GM19043 (cell line): Measurements from ENCODE around the gene SLC35A5.

ENCODE experiments used
- ATAC-seq: cut with Tn5 transposase; IDR thresholded peaks from one replicate; pipeline ENCODE4 v1.9.1; 2021; ENCODE audit warnings: low read depth; ENCODE audit not compliant: unreplicated experiment

Gene SLC35A5

GRCh38 chr3:112617285-112617684 is 55.4 kb downstream of the SLC35A5 start:
- no peak for ATAC-seq

DNA sequence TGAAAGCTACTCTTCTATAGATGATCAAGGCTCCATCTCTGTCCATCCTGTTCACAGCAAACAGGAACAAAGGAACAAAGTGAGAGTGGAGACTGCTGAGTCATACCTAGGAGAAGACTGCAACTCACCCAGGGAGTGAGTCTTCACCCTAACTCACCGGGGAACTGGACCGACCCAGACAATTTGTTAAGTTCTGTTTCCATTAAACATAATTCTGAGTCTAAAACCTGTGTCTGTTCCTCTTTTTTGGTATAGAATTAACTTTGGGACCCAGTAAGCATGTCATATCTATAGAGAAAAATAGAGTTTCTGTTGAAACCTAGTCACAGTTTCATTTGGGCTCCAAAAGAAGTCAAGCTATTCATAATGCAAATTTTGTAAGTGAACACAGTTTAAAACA is 57.5 kb downstream of the SLC35A5 start:
- peak; percentile 87 for ATAC-seq

DNA sequence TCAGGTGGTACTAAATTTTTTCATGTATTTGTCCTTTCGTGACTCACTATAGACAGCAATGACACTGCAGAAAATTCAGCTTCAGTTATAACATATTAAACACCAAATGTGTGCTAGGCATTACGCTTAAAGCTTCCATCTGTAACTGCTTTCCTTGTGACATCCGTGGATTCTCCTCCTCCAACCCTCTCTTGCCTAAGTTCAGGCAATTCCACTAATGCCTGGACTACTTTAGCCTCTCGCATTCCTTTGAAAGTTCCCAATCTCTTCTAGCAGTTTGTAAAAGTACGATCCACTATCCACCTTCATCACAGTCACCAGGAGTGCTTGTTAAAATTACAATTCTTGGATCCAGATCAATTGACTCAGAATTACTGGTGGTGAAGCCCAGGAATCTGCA is 61.4 kb downstream of the SLC35A5 start:
- no peak for ATAC-seq

- no peak for ATAC-seq
Observed at GRCh38 chr3:112623717-112624116, 61.9 kb downstream of the SLC35A5 start.

DNA sequence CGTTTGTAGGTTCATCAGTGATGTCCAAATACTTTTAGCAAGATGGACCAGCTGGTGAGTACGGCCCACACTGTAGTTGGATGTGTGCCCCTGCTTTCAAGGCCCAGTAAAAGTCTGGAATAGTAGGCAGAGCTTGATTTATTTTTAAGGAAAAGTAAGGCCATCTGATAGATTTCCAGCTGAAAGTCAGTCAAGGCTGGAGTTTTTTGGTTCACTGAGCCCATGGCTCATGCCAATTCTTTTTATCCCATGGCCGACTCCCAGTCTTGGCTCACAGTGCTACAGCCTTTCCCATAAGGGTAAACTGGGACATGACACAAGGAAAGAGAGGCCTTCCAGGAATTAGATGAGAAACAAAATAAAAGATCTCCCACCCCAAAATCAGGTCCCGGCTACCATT is 65.6 kb downstream of the SLC35A5 start:
- no peak for ATAC-seq

- no peak for ATAC-seq
Observed at GRCh38 chr3:112627919-112628466, 66.1 kb downstream of the SLC35A5 start.

- no peak for ATAC-seq
Observed at GRCh38 chr3:112629425-112629824, 67.6 kb downstream of the SLC35A5 start.

DNA sequence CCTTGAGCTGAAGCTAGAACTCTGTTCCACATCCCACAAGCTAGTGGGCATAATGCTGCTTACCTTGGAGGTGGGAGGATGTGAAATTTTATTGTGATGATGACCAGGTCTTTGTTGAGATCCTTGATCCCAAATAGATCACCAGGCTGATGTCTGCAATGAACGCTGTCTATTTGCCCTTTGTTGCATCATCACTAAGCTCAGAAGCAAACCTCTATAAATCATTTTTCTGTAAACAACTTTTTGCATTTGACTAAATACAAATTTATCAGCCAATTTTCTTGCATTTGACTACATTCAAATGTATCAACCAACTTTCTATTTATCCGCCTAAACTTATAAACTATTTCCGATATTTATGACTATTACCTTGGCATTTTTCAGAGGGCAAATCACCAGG is 69.4 kb downstream of the SLC35A5 start:
- ATAC-seq, result no peak

GRCh38 chr3:112632596-112632995 is 70.8 kb downstream of the SLC35A5 start:
- no peak for ATAC-seq

DNA sequence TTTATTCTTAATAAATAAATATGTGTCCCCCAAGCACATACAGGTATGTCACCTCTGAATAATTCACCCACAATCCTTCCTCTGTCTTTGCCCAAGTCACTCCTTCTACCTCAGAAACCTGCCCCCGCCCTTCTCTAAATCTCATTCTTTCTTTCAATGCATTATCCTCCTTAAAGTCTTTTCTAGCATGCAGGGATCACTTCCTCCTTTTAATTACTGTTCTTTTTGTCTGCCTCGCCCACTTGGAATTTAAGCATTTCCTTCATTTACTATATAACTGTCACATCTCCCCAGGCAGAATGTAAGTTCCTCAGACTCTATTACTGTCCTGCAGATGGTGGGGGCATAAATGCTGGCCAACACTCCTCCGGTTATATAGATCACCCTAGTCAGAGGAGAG is 71.3 kb downstream of the SLC35A5 start:
- no peak for ATAC-seq

DNA sequence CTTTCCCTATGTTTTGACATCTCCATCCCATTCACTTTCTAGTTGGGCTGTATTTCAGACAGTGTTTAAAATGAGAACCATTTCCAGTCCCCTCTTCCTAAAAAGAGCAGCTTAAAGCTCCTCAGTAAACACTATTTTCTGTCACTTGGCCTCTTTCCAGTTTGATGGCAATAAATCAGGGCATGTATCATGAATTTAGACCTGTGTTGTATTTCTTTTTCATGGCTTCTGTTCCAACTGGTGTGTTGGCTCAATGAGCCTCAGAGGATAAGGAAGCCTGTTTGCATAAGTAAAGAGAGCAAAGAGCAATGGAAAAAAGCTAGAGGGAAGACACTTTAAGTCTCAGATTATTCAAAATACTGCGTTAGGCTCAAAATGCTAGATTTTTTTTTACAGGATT is 71.9 kb downstream of the SLC35A5 start:
- no peak for ATAC-seq

DNA sequence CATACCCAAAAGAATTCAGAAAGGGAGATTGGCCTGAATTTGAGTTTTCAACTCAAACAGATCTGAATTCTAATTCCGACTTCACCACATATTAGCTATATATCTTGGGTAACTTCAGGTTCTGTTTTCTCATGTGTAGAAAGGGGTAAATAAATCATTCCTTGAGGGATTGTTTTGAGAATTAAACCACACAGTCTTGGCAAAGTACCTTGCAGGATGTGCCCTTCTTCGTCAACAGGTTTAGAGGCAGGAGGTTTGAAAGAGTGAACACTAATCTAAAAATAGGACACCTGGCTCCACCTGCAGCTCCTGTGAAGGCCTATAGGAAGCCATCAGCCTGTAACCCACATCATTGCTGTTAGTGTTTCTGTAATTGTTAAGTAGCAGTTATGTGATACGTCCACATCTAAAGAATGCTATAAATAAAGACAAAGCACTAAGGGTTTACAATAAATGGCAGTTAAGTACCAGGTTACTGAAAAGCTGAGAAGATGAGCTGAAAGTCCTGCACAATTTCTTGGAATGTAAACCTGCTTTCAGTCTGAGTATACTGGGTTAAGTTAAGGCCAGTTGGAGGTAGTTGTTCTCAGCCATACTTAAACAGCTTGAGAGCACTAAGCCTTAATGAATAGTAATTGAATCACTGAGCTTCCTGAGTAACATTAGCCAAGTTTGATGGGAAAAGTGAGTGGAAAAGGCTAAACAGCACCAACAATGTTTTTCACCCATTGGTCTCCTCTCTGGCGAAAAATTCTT is 73.1 kb downstream of the SLC35A5 start:
- ATAC-seq, result no peak
